Measurements from ENCODE around the gene ZCCHC2.

ZCCHC2 gene

GRCh38 chr18:62526098-62527025 is 3.5 kb downstream of the ZCCHC2 start:
- Histone ChIP-seq H3K36me3 (ENCODE audit: insufficient read depth, low read length) (no peaks in the 10 kb centered on the region), H3K9me2 (ENCODE audit: low read depth, low read length) (no peaks in the 10 kb centered on the region), H3K27me3 (ENCODE audit: insufficient read depth, low read length) (no peaks in the 10 kb centered on the region), H3F3A (ENCODE audit: insufficient read depth, low read length) (no peaks in the 10 kb centered on the region), H3K9ac (ENCODE audit: low read length) (peak overlapping the region; percentile 86), H3K4me3 (ENCODE audit: low read depth, low read length, poor library complexity, severe bottlenecking) (peak overlapping the region; percentile 74), H3K27ac (ENCODE audit: low read depth, low read length, poor library complexity, severe bottlenecking) (peak overlapping the region; percentile 76), H3K79me2 (ENCODE audit: insufficient read depth, low read length) (peaks cover 44% of the 10 kb centered on the region), H2AFZ (ENCODE audit: low read length) (no peak overlapping the region), H4K20me1 (ENCODE audit: insufficient read depth, low read length) (no peaks in the 10 kb centered on the region), H3K4me1 (ENCODE audit: insufficient read depth, low read length, severe bottlenecking) (peaks cover 58% of the 10 kb centered on the region), H3K4me2 (ENCODE audit: low read length) (peak overlapping the region; percentile 93), H3K9me3 (ENCODE audit: low read length) (no peaks in the 10 kb centered on the region)
- TF ChIP-seq EZH2 (IDR thresholded peaks at IDR 0.05; ENCODE audit: borderline replicate concordance, low read length), result no peak
- TF ChIP-seq CTCF (IDR thresholded peaks at IDR 0.05; ENCODE audit: low read length), result no peak

- Histone ChIP-seq H3K9ac (ENCODE audit: low read length) (no peak overlapping the region; the same call in 1 of the 2 replicates), H3K27me3 (ENCODE audit: insufficient read depth, low read length) (no peaks in the 10 kb centered on the region), H3K9me2 (ENCODE audit: low read depth, low read length) (no peaks in the 10 kb centered on the region), H3K36me3 (ENCODE audit: insufficient read depth, low read length) (no peaks in the 10 kb centered on the region), H3K9me3 (ENCODE audit: low read length) (no peaks in the 10 kb centered on the region), H3K4me1 (ENCODE audit: insufficient read depth, low read length, severe bottlenecking) (peaks cover 60% of the 10 kb centered on the region), H3K27ac (ENCODE audit: low read depth, low read length, poor library complexity, severe bottlenecking) (peak overlapping the region; percentile 76), H3K4me2 (ENCODE audit: low read length) (peak overlapping the region; percentile 93), H3K4me3 (ENCODE audit: low read depth, low read length, poor library complexity, severe bottlenecking) (peak overlapping the region; percentile 7), H3F3A (ENCODE audit: insufficient read depth, low read length) (no peaks in the 10 kb centered on the region), H4K20me1 (ENCODE audit: insufficient read depth, low read length) (no peaks in the 10 kb centered on the region), H3K79me2 (ENCODE audit: insufficient read depth, low read length) (peaks cover 72% of the 10 kb centered on the region), H2AFZ (ENCODE audit: low read length) (no peak overlapping the region)
- TF ChIP-seq EZH2 (IDR thresholded peaks at IDR 0.05; ENCODE audit: borderline replicate concordance, low read length) (no peak), CTCF (IDR thresholded peaks at IDR 0.05; ENCODE audit: low read length) (no peak)
Observed at GRCh38 chr18:62529597-62529996, 6.8 kb downstream of the ZCCHC2 start.

GRCh38 chr18:62531078-62531477 is 8.3 kb downstream of the ZCCHC2 start:
- peak overlapping the region; percentile 8 for H3K27ac ChIP-seq (ENCODE audit: low read depth, low read length, poor library complexity, severe bottlenecking)
- peaks cover 60% of the 10 kb centered on the region for H3K4me1 ChIP-seq (ENCODE audit: insufficient read depth, low read length, severe bottlenecking)
- no peaks in the 10 kb centered on the region for H3F3A ChIP-seq (ENCODE audit: insufficient read depth, low read length)
- no peak overlapping the region for H3K9ac ChIP-seq (ENCODE audit: low read length)
- no peaks in the 10 kb centered on the region for H3K9me2 ChIP-seq (ENCODE audit: low read depth, low read length)
- no peaks in the 10 kb centered on the region for H3K9me3 ChIP-seq (ENCODE audit: low read length)
- TF ChIP-seq CTCF (IDR thresholded peaks at IDR 0.05; ENCODE audit: low read length) (no peak), EZH2 (IDR thresholded peaks at IDR 0.05; ENCODE audit: borderline replicate concordance, low read length) (no peak)
- no peaks in the 10 kb centered on the region for H4K20me1 ChIP-seq (ENCODE audit: insufficient read depth, low read length)
- no peaks in the 10 kb centered on the region for H3K36me3 ChIP-seq (ENCODE audit: insufficient read depth, low read length)
- no peak overlapping the region for H2AFZ ChIP-seq (ENCODE audit: low read length)
- peaks cover 75% of the 10 kb centered on the region for H3K79me2 ChIP-seq (ENCODE audit: insufficient read depth, low read length)
- H3K27me3 ChIP-seq (ENCODE audit: insufficient read depth, low read length), result no peaks in the 10 kb centered on the region
- H3K4me2 ChIP-seq (ENCODE audit: low read length), result peak overlapping the region; percentile 10; the same call in 1 of the 2 replicates
- no peak overlapping the region for H3K4me3 ChIP-seq (ENCODE audit: low read depth, low read length, poor library complexity, severe bottlenecking)

All from OCI-LY1 (cell line).